IPS-15b (cell line): Measurements from ENCODE around the gene LRFN5.

Source experiments
- H3K27me3 ChIP-seq: one replicate; pipeline ENCODE4 v1.6.1; 2013; ENCODE audit warnings: low read length; ENCODE audit not compliant: control insufficient read depth, insufficient read depth
- H3K36me3 ChIP-seq: one replicate; pipeline ENCODE4 v1.6.1; 2013; ENCODE audit warnings: low read length; ENCODE audit not compliant: control insufficient read depth, insufficient read depth
- H3K4me1 ChIP-seq: one replicate; pipeline ENCODE4 v1.6.1; 2013; ENCODE audit warnings: mild to moderate bottlenecking, low read length; ENCODE audit not compliant: control insufficient read depth, insufficient read depth
- H3K4me3 ChIP-seq: one replicate; pipeline ENCODE4 v1.5.1; 2013; ENCODE audit warnings: low read depth, low read length
- H3K9ac ChIP-seq: one replicate; pipeline ENCODE4 v1.6.1; 2013; ENCODE audit warnings: low read depth, mild to moderate bottlenecking, low read length
- H3K9me3 ChIP-seq: one replicate; pipeline ENCODE4 v1.6.1; 2013; ENCODE audit warnings: mild to moderate bottlenecking, low read length; ENCODE audit not compliant: control insufficient read depth, insufficient read depth

Gene LRFN5

DNA sequence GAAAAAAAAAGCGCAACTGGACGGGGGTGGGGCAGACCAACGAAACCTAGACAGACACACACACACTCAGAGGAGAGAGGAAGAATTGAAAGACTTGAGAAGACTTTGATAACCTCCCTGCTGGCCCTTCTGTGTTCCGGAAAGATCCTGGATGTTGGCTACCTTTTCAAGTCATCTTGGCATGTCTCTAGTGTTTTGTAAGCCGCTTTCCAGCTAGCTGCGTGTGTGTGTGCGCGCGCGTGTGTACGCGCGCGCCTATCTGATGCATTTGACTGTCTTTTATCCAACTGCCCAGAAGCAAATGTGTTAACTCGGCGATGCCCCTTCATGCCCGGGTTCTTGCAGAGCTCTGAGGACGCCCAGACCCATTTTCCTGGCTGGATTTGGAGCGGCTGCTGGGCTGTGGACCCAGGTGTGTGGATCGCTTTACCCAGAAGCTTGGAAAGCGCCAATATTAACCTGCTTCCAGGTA lies 664 bp downstream of the LRFN5 start:
- H3K4me3 ChIP-seq = peak overlapping the region; percentile 74
- no peaks in the 10 kb centered on the region for H3K9me3 ChIP-seq
- H3K36me3 ChIP-seq = no peaks in the 10 kb centered on the region
- H3K27me3 ChIP-seq = peaks cover 32% of the 10 kb centered on the region
- peaks cover 11% of the 10 kb centered on the region for H3K4me1 ChIP-seq
- H3K9ac ChIP-seq = no peak overlapping the region

DNA sequence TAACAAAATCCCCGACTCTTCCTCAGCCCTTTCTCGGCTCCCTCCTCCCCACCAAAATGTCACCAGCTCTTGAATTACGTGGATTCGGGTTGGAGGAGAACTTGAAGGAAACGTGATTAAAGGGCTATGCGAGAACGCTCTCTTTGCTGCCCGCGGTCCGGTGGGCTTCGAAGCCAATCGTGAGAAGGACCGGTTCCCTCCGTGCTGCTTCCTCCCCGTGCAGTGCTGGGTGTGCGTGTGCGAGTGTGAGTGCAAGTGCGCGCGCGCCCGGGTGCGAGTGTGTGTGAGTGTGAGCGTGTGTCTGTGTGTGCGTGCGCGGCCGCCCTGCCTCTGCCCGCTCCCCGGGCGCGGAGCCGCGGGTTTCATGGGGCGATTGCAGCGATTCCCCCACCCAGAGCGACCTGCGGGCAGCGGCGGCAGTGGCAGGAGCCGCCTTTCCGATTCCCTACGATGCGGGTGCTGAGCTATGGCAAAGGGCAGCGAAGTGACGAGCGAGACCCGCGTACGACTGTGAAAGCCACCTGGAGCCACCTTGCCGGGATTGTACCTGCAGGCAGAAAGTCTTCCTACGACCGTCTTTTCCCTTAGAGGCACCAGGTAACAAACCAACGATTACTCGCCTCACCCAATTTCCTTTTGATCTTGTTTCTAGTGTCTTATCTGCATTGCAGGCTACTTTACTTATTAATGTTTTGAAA lies 1.4 kb downstream of the LRFN5 start:
- H3K9ac ChIP-seq = peak overlapping the region; percentile 20

DNA sequence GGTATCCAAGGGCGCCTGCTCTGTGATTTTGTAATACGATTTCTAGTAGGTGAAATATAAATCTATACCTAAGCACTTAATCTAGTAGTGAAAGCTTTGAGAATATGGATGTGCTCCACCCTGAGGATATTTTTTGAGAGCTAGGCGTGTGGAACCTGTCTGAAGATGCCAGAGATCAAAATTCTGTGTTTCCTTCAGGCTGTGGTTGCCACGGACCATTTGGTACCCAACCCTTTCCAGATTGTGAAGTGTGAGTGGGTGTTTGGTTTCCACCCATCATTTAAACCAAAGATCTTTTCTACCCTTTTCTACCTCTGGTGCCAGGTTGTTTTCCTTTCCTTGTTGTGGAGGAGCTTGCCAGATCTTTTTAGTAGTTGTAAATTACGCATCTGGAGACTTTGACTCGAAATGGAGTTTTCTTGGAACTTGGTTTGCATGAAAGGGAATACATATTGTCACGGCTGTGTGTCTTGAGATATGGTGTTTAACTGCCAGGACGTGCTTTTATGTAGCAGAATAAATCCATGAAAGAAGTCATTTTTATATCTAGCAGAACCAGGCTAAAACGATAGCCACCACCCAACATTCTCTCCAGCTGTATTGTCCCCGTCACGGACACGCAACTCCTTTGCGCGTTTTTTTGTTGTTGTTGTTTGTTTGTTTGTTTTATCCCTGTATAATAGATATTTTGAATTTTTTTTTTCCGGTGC lies 2.2 kb downstream of the LRFN5 start:
- Histone ChIP-seq H3K36me3 (no peaks in the 10 kb centered on the region), H3K9me3 (no peaks in the 10 kb centered on the region), H3K9ac (no peak overlapping the region), H3K4me1 (peaks cover 9% of the 10 kb centered on the region), H3K27me3 (peaks cover 32% of the 10 kb centered on the region), H3K4me3 (peak overlapping the region; percentile 74)

More for the DNA sequence above, 1.4 kb downstream of the LRFN5 start:
- H3K9me3 ChIP-seq = no peaks in the 10 kb centered on the region
- H3K36me3 ChIP-seq = no peaks in the 10 kb centered on the region
- peaks cover 32% of the 10 kb centered on the region for H3K27me3 ChIP-seq
- H3K4me1 ChIP-seq = peaks cover 9% of the 10 kb centered on the region
- peak overlapping the region; percentile 74 for H3K4me3 ChIP-seq

DNA sequence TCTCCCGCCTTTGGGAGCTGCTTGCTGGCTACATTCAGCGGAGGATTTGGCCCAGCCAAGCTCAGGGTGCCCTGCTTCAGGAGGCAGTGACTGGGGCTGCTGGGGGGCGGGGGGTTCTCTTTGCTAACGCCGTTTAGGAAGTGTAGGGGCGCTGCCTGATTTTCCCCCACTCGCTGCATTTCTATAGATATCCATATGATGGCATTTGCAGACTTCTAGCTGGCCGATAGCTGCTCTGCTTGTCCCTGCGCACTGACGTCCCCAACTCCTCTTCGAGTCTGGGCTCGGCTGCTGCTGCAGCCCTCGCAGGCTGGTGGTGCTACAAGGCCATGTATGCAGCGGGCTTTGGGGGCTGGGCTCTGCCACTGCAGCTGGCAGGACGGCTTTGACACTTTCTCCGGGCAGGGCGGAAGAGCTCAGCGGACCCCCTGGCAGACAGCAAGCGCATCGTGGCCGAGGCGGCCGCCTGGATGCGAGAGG lies 3.1 kb downstream of the LRFN5 start:
- Histone ChIP-seq H3K27me3 (peaks cover 32% of the 10 kb centered on the region), H3K4me1 (peaks cover 9% of the 10 kb centered on the region), H3K36me3 (no peaks in the 10 kb centered on the region), H3K9me3 (no peaks in the 10 kb centered on the region), H3K4me3 (peak overlapping the region; percentile 74), H3K9ac (peak overlapping the region; percentile 17)

DNA sequence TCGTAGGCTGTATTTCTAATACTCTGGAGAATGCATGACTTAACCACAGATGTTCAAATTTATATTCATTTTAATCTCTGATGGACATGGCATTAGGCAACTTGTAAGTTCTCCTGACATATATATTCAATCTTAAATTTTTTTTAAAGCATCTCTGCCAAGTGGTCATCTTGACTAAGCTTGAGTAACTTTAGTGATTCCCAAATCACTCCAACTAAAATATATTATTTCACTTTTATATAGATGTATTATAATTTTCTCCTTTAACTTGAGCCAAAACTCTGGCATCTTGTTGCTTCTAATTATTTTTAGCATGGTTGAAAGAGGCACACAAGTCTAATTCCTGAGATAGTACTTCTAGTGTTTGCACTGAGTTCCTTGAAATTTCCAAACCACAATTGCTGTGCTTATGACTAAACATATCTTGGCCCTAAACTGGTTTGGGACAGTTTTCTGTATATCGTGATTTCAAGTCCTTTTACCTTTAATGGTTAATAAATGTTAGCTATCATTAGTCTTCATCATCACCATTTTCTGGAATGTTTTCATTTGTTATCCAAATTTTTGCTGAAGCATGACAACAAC lies 8.4 kb downstream of the LRFN5 start:
- peaks cover 4% of the 10 kb centered on the region for H3K27me3 ChIP-seq
- no peak overlapping the region for H3K4me3 ChIP-seq
- H3K36me3 ChIP-seq = no peaks in the 10 kb centered on the region
- peaks cover 5% of the 10 kb centered on the region for H3K4me1 ChIP-seq
- no peaks in the 10 kb centered on the region for H3K9me3 ChIP-seq
- H3K9ac ChIP-seq = no peak overlapping the region

DNA sequence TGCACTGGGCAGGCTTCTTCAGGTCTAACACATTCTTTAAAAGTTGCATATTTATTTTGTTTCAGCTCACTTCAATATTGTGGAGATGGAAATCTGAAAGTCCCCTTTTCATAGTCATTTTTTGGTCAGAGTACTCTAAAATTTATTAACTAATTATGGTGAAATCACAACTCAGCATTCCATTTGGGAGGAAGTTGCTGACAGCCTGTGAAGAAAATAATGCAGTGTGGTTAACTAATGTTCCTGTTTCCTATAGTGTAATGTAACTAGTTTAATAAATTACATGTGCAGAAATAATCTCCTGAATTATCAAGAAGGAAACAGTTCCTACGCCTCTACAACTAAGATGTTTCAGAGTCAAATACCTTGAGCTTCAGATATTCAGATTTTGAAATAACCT lies 17.1 kb downstream of the LRFN5 start:
- H3K4me3 ChIP-seq = no peak overlapping the region
- no peaks in the 10 kb centered on the region for H3K36me3 ChIP-seq
- no peak overlapping the region for H3K9ac ChIP-seq
- no peaks in the 10 kb centered on the region for H3K9me3 ChIP-seq
- no peaks in the 10 kb centered on the region for H3K27me3 ChIP-seq
- H3K4me1 ChIP-seq = peaks cover 4% of the 10 kb centered on the region

DNA sequence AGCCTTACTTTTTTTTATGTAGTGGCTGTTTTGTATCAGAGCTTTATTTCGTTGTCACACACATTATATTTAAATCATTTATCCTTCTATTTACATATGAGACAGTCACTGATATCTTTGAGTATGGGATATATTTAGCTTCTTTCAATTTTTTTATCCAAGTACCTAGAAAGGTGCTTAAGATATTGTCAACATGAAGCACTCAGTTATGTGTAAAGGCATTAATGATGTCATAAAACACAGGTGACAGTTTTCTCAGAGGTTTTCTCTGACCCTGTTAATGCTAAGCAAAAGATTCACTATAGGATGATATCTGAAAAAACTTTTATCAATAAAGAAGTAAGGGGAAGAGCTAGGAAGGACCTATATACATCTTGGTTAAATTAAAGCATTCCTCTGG lies 23.2 kb downstream of the LRFN5 start:
- no peaks in the 10 kb centered on the region for H3K27me3 ChIP-seq
- H3K9me3 ChIP-seq = no peaks in the 10 kb centered on the region
- H3K4me3 ChIP-seq = no peak overlapping the region
- H3K9ac ChIP-seq = no peak overlapping the region
- no peaks in the 10 kb centered on the region for H3K36me3 ChIP-seq
- H3K4me1 ChIP-seq = no peaks in the 10 kb centered on the region

DNA sequence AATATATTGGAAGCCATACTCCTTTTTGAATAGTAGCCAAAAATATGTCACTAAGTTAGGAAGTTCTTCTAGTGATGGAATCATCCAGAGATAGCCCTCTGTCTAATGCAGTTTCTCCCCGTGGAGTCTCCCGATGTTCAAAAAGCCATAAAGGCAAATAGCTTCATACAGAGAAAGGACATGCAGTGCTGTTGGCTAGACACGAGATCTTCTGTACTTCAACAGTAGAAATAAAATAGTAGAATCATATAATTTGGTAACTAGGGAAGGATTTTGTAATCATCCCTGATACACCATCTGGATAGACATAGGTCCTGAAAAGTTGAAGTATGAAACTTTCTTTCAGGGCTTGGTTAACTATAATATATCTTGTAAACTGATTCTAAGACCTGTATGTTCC lies 27.6 kb downstream of the LRFN5 start:
- Histone ChIP-seq H3K36me3 (no peaks in the 10 kb centered on the region), H3K4me3 (no peak overlapping the region), H3K9ac (no peak overlapping the region), H3K4me1 (no peaks in the 10 kb centered on the region), H3K27me3 (no peaks in the 10 kb centered on the region), H3K9me3 (no peaks in the 10 kb centered on the region)

DNA sequence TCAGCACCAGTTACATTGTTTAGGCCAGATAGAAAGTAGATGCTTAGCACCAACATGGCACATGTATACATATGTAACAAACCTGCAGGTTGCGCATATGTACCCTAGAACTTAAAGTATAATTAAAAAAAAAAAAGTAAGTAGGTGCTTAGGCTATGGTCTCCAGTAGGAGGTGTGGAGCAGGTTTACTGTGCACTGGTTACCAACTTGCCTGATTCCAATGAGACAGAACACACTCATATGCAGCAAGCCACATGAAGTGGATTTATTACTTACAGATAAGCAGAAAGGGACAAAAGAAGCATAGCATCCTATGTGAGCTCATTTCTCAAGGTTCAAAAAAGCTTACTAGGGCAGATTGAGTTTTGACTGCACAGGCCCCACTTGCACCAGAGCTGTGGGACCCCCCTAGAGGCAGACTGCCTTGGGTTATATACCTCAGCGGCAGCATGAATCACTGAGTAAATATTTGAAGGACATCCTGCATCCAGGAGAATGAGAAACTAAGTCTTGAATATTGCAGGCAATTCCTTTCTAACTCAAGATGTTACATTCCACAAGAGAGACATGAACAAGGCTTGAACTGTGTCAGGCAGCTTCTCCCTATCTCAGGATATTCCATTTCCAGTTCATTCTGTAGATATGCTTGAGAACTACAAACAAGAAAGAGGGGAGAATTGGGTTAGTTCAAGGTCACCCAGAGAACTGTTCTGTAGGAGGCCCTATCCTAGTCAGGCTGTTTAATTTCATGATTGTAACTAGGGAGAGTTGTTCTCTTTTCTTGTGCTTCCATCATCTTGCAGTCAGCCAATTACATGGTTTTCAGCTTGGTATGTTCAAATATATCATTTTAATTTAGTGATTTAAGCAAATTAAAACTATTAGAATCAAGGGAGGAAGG lies 30.1 kb downstream of the LRFN5 start:
- H3K4me1 ChIP-seq = no peaks in the 10 kb centered on the region

DNA sequence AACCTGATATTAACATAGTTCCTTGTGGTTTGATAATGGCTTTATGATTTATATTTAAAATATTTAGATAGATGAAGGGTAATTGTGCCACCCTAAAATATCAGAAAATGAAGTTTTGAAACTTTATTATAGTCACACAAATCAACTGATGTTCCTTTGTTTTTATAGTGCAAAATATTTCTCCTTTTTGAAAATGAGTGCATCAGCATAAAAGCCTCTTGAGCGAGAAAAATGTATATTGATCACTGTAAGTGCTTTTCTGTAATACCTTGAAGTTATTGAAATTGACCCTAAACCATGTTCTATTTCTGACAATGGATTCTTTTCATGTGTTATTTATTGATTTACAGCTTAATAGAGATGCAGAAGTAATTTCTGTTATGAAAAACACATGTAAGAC lies 35.0 kb downstream of the LRFN5 start:
- Histone ChIP-seq H3K9ac (no peak overlapping the region), H3K27me3 (no peaks in the 10 kb centered on the region), H3K36me3 (no peaks in the 10 kb centered on the region), H3K4me3 (no peak overlapping the region), H3K9me3 (no peaks in the 10 kb centered on the region), H3K4me1 (peaks cover 11% of the 10 kb centered on the region)

More for the DNA sequence above, 30.1 kb downstream of the LRFN5 start:
- Histone ChIP-seq H3K27me3 (no peaks in the 10 kb centered on the region), H3K9me3 (no peaks in the 10 kb centered on the region), H3K36me3 (no peaks in the 10 kb centered on the region), H3K9ac (no peak overlapping the region), H3K4me3 (no peak overlapping the region)

DNA sequence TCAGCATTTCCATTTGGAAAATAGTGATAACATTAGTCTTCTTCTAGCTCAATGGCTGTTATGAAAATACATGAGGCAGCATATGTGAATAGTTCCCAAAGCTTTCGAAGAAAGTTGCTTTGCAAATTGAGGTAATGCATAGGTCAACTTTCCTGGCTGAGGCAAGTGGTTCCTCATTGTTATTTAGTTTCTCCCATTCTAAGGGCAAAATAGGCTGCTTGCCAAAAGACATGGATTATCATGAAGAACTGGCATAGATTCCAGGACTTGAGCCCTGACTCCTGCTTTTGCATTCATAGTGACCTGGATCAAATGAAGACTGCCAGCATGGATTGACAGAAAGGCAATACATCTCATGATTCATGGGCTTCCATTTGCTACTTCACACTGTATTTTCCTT lies 35.7 kb downstream of the LRFN5 start:
- H3K9me3 ChIP-seq = no peaks in the 10 kb centered on the region
- no peak overlapping the region for H3K4me3 ChIP-seq
- no peaks in the 10 kb centered on the region for H3K36me3 ChIP-seq
- no peaks in the 10 kb centered on the region for H3K27me3 ChIP-seq
- H3K9ac ChIP-seq = no peak overlapping the region
- peaks cover 11% of the 10 kb centered on the region for H3K4me1 ChIP-seq
